Endothelial cell of umbilical vein (primary cell): ENCODE data around the gene GSN. TPM values are rescaled to one million over a fixed set of nuclear protein-coding genes. Genes with fewer than 3 reads are reported as not detected.

Experiments
- BruUV-seq: library from RNA; stranded (reverse); fragments of 400-500 nt; replicated peaks from 2 replicates; lab custom pipeline; 2021; lab: Mats Ljungman, UMichigan
- CTCF ChIA-PET: fragments of 300-600, 350-600 bp; sonication (Branson Sonifier 250); formaldehyde crosslinking; loops from one replicate; lab custom pipeline; 2021; ENCODE audit warnings: antibody characterized with exemption, inconsistent platforms; lab: Charles Lee
- POLR2A ChIA-PET: fragments of 300-600, 350-600 bp; sonication (Branson Sonifier 250); formaldehyde crosslinking; loops from one replicate; lab custom pipeline; 2021; ENCODE audit warnings: antibody characterized with exemption, inconsistent platforms; lab: Charles Lee
- DNase-seq: peaks from one replicate; pipeline ENCODE4 v3.0.0-alpha.2; 2011; ENCODE audit warnings: low read depth, low spot score
- FAIRE-seq: peaks from 2 replicates; lab custom pipeline; 2011; peaks lifted over from hg19 to GRCh38; lab: Jason Lieb, UNC
- H2AFZ ChIP-seq: 2 replicates; pipeline ENCODE4 v1.6.0; 2012; ENCODE audit warnings: low read depth, low read length, control low read depth, inconsistent platforms
- H3K27ac ChIP-seq: 2 replicates; pipeline ENCODE4 v1.5.1; 2011; ENCODE audit warnings: low read depth, mild to moderate bottlenecking, control low read depth, low read length, moderate library complexity; ENCODE audit not compliant: insufficient read depth
- H3K27me3 ChIP-seq, 2 experiments: 2 replicates each; pipeline versions ENCODE4 v1.6.0 to v1.6.1; 2011; ENCODE audit warnings: low read length in 2 of 2, mixed read lengths in 1 of 2; ENCODE audit not compliant: control insufficient read depth in 2 of 2, insufficient read depth in 2 of 2
- H3K36me3 ChIP-seq, 2 experiments: 2 replicates in 1 of 2; 3 replicates in 1 of 2; pipeline ENCODE4 v1.5.1; 2011; ENCODE audit warnings: low read length in 2 of 2, mild to moderate bottlenecking in 1 of 2, moderate library complexity in 1 of 2; ENCODE audit not compliant: control insufficient read depth in 2 of 2, insufficient read depth in 2 of 2; ENCODE audit errors: extremely low read depth in 1 of 2
- H3K4me1 ChIP-seq: 3 replicates; pipeline ENCODE4 v1.5.1; 2011; ENCODE audit warnings: mild to moderate bottlenecking, low read length; ENCODE audit not compliant: control insufficient read depth, insufficient read depth; ENCODE audit errors: extremely low read depth
- H3K4me2 ChIP-seq: 2 replicates; pipeline ENCODE4 v1.6.1; 2011; ENCODE audit warnings: low read length, control low read depth, mixed read lengths; ENCODE audit not compliant: insufficient read depth
- H3K4me3 ChIP-seq, 3 experiments: fragments of 200-600 bp in 1 of 3; sonication (generic), shearing (Covaris generic) in 1 of 3; replicated peaks in 1 of 3; 2 replicates each; pipeline ENCODE4 v1.5.1; 2011 to 2016; ENCODE audit warnings: control low read depth in 3 of 3, low read length in 3 of 3, mild to moderate bottlenecking in 2 of 3, inconsistent platforms in 1 of 3, low read depth in 1 of 3, moderate library complexity in 1 of 3; ENCODE audit not compliant: insufficient read depth in 1 of 3
- H3K79me2 ChIP-seq: 2 replicates; pipeline ENCODE4 v1.6.0; 2012; ENCODE audit warnings: low read length, inconsistent platforms; ENCODE audit not compliant: control insufficient read depth, insufficient read depth
- H3K9ac ChIP-seq: replicated peaks from 2 replicates; pipeline ENCODE3; 2011; ENCODE audit warnings: low read length, control low read depth; ENCODE audit not compliant: insufficient read depth; ENCODE audit errors: extremely low read depth
- H3K9me1 ChIP-seq: replicated peaks from 3 replicates; pipeline ENCODE4 v1.6.0; 2011; ENCODE audit warnings: mild to moderate bottlenecking, low read length; ENCODE audit not compliant: control insufficient read depth, insufficient read depth; ENCODE audit errors: extremely low read depth
- H3K9me3 ChIP-seq: replicated peaks from 2 replicates; pipeline ENCODE4 v1.5.1; 2012; ENCODE audit warnings: low read length, inconsistent platforms; ENCODE audit not compliant: control insufficient read depth, insufficient read depth
- H4K20me1 ChIP-seq: replicated peaks from 2 replicates; pipeline ENCODE3; 2011; ENCODE audit warnings: mild to moderate bottlenecking, low read length; ENCODE audit not compliant: control insufficient read depth, insufficient read depth; ENCODE audit errors: extremely low read depth
- CTCF ChIP-seq, 2 donors: IDR thresholded peaks; 1 replicate in 1 of 2; 2 replicates in 1 of 2; pipeline ENCODE4 v1.5.1; 2011; ENCODE audit warnings: low read length in 2 of 2, mild to moderate bottlenecking in 2 of 2, moderate library complexity in 2 of 2, control low read depth in 1 of 2, inconsistent platforms in 1 of 2, low read depth in 1 of 2; ENCODE audit not compliant: insufficient read depth in 1 of 2; ENCODE audit errors: extremely low read depth in 1 of 2
- EZH2 ChIP-seq: IDR thresholded peaks from 2 replicates; pipeline ENCODE4 v1.6.1; 2012; ENCODE audit warnings: borderline replicate concordance, low read depth, mild to moderate bottlenecking, moderate library complexity, low read length, inconsistent platforms; ENCODE audit not compliant: severe bottlenecking
- GATA2 ChIP-seq: IDR thresholded peaks from 2 replicates; pipeline ENCODE4 v1.7.0; 2011; ENCODE audit warnings: low read depth, mild to moderate bottlenecking, moderate library complexity, mixed read lengths, low read length; ENCODE audit not compliant: insufficient read length, insufficient read depth
- MAX ChIP-seq: IDR thresholded peaks from 2 replicates; pipeline ENCODE4 v1.6.1; 2011; ENCODE audit not compliant: insufficient read depth, insufficient read length
- MYC ChIP-seq: IDR thresholded peaks from one replicate; pipeline ENCODE4 v1.6.1; 2011; ENCODE audit warnings: mild to moderate bottlenecking, low read depth, low read length
- dilution Hi-C: fragments of 300-500 bp; cut with MboI; formaldehyde crosslinking; loops from one replicate; pipeline ENCODE4 v1.15.0; 2019; ENCODE audit warnings: low sequenced_read_pairs; ENCODE audit not compliant: extremely low pct_ligation_motif_present
- intact Hi-C: fragments of 100-400 bp; cut with micrococcal nuclease; formaldehyde crosslinking; loops from one replicate; pipeline ENCODE4 v1.10.0; 2022
- polyA plus RNA-seq, 4 experiments: library from polyadenylated mRNA; depleted of rRNA in 3 of 4; stranded (reverse) in 3 of 4; unstranded in 1 of 4; fragments of >200 nt; gene quantifications; 2 replicates each; pipeline versions ENCODE4 v1.2.1 to v1.2.3, GENCODE V29; 2011 to 2012; ENCODE audit warnings: missing spikeins in 1 of 4
- total RNA-seq: library from RNA; stranded (reverse); gene quantifications from 2 replicates; pipeline ENCODE4 v1.2.3, GENCODE V29; 2021

GSN gene
- total and polyA plus RNA-seq, 2 donors (not counting 3 experiments of a cell fraction or from before 2014, with no cell fraction given): 130 to 232 TPM

- DNase-seq: no peak
- Histone ChIP-seq H3K27me3 (no peaks in the 10 kb centered on the region), H2AFZ (no peak overlapping the region), H4K20me1 (no peaks in the 10 kb centered on the region), H3K79me2 (no peaks in the 10 kb centered on the region), H3K36me3 (peaks cover 0 to 1% of the 10 kb centered on the region in 2 experiments), H3K9me3 (no peaks in the 10 kb centered on the region), H3K4me2 (no peak overlapping the region), H3K9ac (no peak overlapping the region), H3K27ac (no peak overlapping the region), H3K4me3 (no peak overlapping the region), H3K9me1 (no peaks in the 10 kb centered on the region), H3K4me1 (peaks cover 15% of the 10 kb centered on the region)
- BruUV-seq: no TSS peak
- FAIRE-seq: no peak
- TF ChIP-seq EZH2 (no peak), GATA2 (no peak), MAX (no peak), CTCF (IDR thresholded peaks at IDR 0.05; ENCODE audit: extremely low read depth in 1 of 2, insufficient read depth in 1 of 2, low read depth in 1 of 2, low read length in 2 of 2) (no peak), MYC (no peak)
- CTCF ChIA-PET: interaction anchor here (0.9 to 4.5 kb wide), 7 partner anchors 8 to 96 kb away, joined by 3 to 49 read pairs (median 8); no protein-coding TSS in a partner anchor
- dilution Hi-C loops: no loop called here
- intact Hi-C loops: no loop called here
- POLR2A ChIA-PET: interaction anchor here (1.8 kb wide), 1 partner anchor 11 kb away, joined by 7 read pairs; no protein-coding TSS in a partner anchor
Observed at GRCh38 chr9:121298016-121298538, 30.1 kb downstream of the GSN start.
